ENCODE results near the gene SGTB.

SGTB gene

GRCh38 chr5:65728218-65728617, 6.3 kb upstream of the SGTB start:
- DNase-seq (ENCODE audit: low spot score), result no peak
- Histone ChIP-seq H3K27ac (replicated peaks; ENCODE audit: low read length) (no peak overlapping the region), H3K4ac (ENCODE audit: low read length) (no peak overlapping the region)

GRCh38 chr5:65727491-65728156, 5.7 kb upstream of the SGTB start:
- peaks cover 0 to under 1% of the 10 kb centered on the region in 2 donors for H3K4me1 ChIP-seq (ENCODE audit: control insufficient read depth in 2 of 2, insufficient read depth in 1 of 2, low read depth in 1 of 2, low read length in 2 of 2)
- H3K9ac ChIP-seq (ENCODE audit: low read depth, low read length, poor library complexity), result no peak overlapping the region
- no peaks in the 10 kb centered on the region for H3K27me3 ChIP-seq (ENCODE audit: control insufficient read depth in 3 of 3, insufficient read depth in 3 of 3, low read depth in 1 of 3, low read length in 3 of 3)
- H3K4me3 ChIP-seq (ENCODE audit: low read length in 2 of 2), result no peak overlapping the region
- H2AK5ac ChIP-seq (ENCODE audit: low read depth, low read length), result no peak overlapping the region
- H3K4ac ChIP-seq (ENCODE audit: low read length), result no peak overlapping the region
- H3K18ac ChIP-seq (ENCODE audit: low read length), result no peak overlapping the region
- no peak overlapping the region for H4K91ac ChIP-seq (ENCODE audit: low read depth, low read length, poor library complexity)
- H3K14ac ChIP-seq (ENCODE audit: low read length), result no peak overlapping the region
- no peak overlapping the region for H4K8ac ChIP-seq (ENCODE audit: low read depth, low read length)
- no peak overlapping the region for H3K27ac ChIP-seq (replicated peaks; ENCODE audit: low read length)
- H3K79me1 ChIP-seq (ENCODE audit: low read depth, low read length), result peaks cover 4% of the 10 kb centered on the region
- no peak overlapping the region for H3K23ac ChIP-seq (ENCODE audit: low read depth, low read length, poor library complexity)
- no CpG with 5 or more reads among the region's 7 CpGs for WGBS, 2 donors (ENCODE audit: extremely low coverage in 2 of 2, insufficient read length in 2 of 2, insufficient replicate concordance in 1 of 2)
- no peak overlapping the region for H2BK5ac ChIP-seq (ENCODE audit: low read length)
- no peak overlapping the region for H2AFZ ChIP-seq (ENCODE audit: low read length)
- H2BK120ac ChIP-seq (ENCODE audit: low read depth, low read length), result no peak overlapping the region
- peaks cover 0 to 11% of the 10 kb centered on the region in 2 donors for H3K9me3 ChIP-seq (replicated peaks in 1 of 2; ENCODE audit: control insufficient read depth in 2 of 2, insufficient read depth in 1 of 2, low read depth in 1 of 2, low read length in 2 of 2)
- no peak overlapping the region for H3K4me2 ChIP-seq (ENCODE audit: insufficient read depth, low read length, poor library complexity, severe bottlenecking)
- DNase-seq (ENCODE audit: low spot score), result no peak
- no peak overlapping the region for H2BK12ac ChIP-seq (ENCODE audit: low read length)
- H2BK15ac ChIP-seq (ENCODE audit: low read length), result no peak overlapping the region
- H3K36me3 ChIP-seq (replicated peaks in 1 of 2; ENCODE audit: control insufficient read depth in 2 of 2, insufficient read depth in 2 of 2, low read length in 2 of 2), result peaks cover 0 to 4% of the 10 kb centered on the region in 2 donors

More at GRCh38 chr5:65728218-65728617, 6.3 kb upstream of the SGTB start:
- H3K4me2 ChIP-seq (ENCODE audit: insufficient read depth, low read length, poor library complexity, severe bottlenecking), result no peak overlapping the region
- H2BK12ac ChIP-seq (ENCODE audit: low read length), result no peak overlapping the region
- no CpG with 5 or more reads among the region's 1 CpG for WGBS, 2 donors (ENCODE audit: extremely low coverage in 2 of 2, insufficient read length in 2 of 2, insufficient replicate concordance in 1 of 2)
- no peaks in the 10 kb centered on the region for H3K27me3 ChIP-seq (ENCODE audit: control insufficient read depth in 3 of 3, insufficient read depth in 3 of 3, low read depth in 1 of 3, low read length in 3 of 3)
- H4K8ac ChIP-seq (ENCODE audit: low read depth, low read length), result no peak overlapping the region
- peaks cover 4% of the 10 kb centered on the region for H3K79me1 ChIP-seq (ENCODE audit: low read depth, low read length)
- H2AK5ac ChIP-seq (ENCODE audit: low read depth, low read length), result no peak overlapping the region
- H2BK120ac ChIP-seq (ENCODE audit: low read depth, low read length), result no peak overlapping the region
- H2BK15ac ChIP-seq (ENCODE audit: low read length), result no peak overlapping the region
- no peak overlapping the region for H2AFZ ChIP-seq (ENCODE audit: low read length)
- no peak overlapping the region for H2BK5ac ChIP-seq (ENCODE audit: low read length)
- H3K4me3 ChIP-seq (ENCODE audit: low read length in 2 of 2), result no peak overlapping the region
- no peak overlapping the region for H3K23ac ChIP-seq (ENCODE audit: low read depth, low read length, poor library complexity)
- H3K18ac ChIP-seq (ENCODE audit: low read length), result no peak overlapping the region
- no peaks in the 10 kb centered on the region for H3K4me1 ChIP-seq (ENCODE audit: control insufficient read depth in 2 of 2, insufficient read depth in 1 of 2, low read depth in 1 of 2, low read length in 2 of 2)
- peaks cover 0 to 4% of the 10 kb centered on the region in 2 donors for H3K36me3 ChIP-seq (replicated peaks in 1 of 2; ENCODE audit: control insufficient read depth in 2 of 2, insufficient read depth in 2 of 2, low read length in 2 of 2)
- H3K9me3 ChIP-seq (replicated peaks in 1 of 2; ENCODE audit: control insufficient read depth in 2 of 2, insufficient read depth in 1 of 2, low read depth in 1 of 2, low read length in 2 of 2), result peaks cover 0 to 11% of the 10 kb centered on the region in 2 donors
- no peak overlapping the region for H4K91ac ChIP-seq (ENCODE audit: low read depth, low read length, poor library complexity)
- H3K14ac ChIP-seq (ENCODE audit: low read length), result no peak overlapping the region
- H3K9ac ChIP-seq (ENCODE audit: low read depth, low read length, poor library complexity), result no peak overlapping the region

- Histone ChIP-seq H3K18ac (ENCODE audit: low read length) (peak overlapping the region; percentile 80), H3K4ac (ENCODE audit: low read length) (peak overlapping the region; percentile 37), H3K27me3 (ENCODE audit: control insufficient read depth in 3 of 3, insufficient read depth in 3 of 3, low read depth in 1 of 3, low read length in 3 of 3) (no peaks in the 10 kb centered on the region), H2BK12ac (ENCODE audit: low read length) (no peak overlapping the region), H3K27ac (replicated peaks; ENCODE audit: low read length) (no peak overlapping the region), H3K9ac (ENCODE audit: low read depth, low read length, poor library complexity) (peak overlapping the region; percentile 91), H3K4me1 (ENCODE audit: control insufficient read depth in 2 of 2, insufficient read depth in 1 of 2, low read depth in 1 of 2, low read length in 2 of 2) (peaks cover 0 to 5% of the 10 kb centered on the region in 2 donors), H3K36me3 (replicated peaks in 1 of 2; ENCODE audit: control insufficient read depth in 2 of 2, insufficient read depth in 2 of 2, low read length in 2 of 2) (peaks cover 0 to 18% of the 10 kb centered on the region in 2 donors), H2AK5ac (ENCODE audit: low read depth, low read length) (peak overlapping the region; percentile 56), H3K4me2 (ENCODE audit: insufficient read depth, low read length, poor library complexity, severe bottlenecking) (peak overlapping the region; percentile 73), H2BK120ac (ENCODE audit: low read depth, low read length) (no peak overlapping the region), H3K79me1 (ENCODE audit: low read depth, low read length) (peaks cover 5% of the 10 kb centered on the region), H3K4me3 (ENCODE audit: low read length in 2 of 2) (peak overlapping the region; percentile 87 to 89), H4K8ac (ENCODE audit: low read depth, low read length) (peak overlapping the region; percentile 65), H2BK5ac (ENCODE audit: low read length) (peak overlapping the region; percentile 94), H3K9me3 (replicated peaks in 1 of 2; ENCODE audit: control insufficient read depth in 2 of 2, insufficient read depth in 1 of 2, low read depth in 1 of 2, low read length in 2 of 2) (no peaks in the 10 kb centered on the region), H3K23ac (ENCODE audit: low read depth, low read length, poor library complexity) (peak overlapping the region; percentile 85), H2BK15ac (ENCODE audit: low read length) (no peak overlapping the region), H2AFZ (ENCODE audit: low read length) (peak overlapping the region; percentile 100), H3K14ac (ENCODE audit: low read length) (no peak overlapping the region), H4K91ac (ENCODE audit: low read depth, low read length, poor library complexity) (no peak overlapping the region)
- no CpG with 5 or more reads among the region's 28 CpGs for WGBS, 2 donors (ENCODE audit: extremely low coverage in 2 of 2, insufficient read length in 2 of 2, insufficient replicate concordance in 1 of 2)
- DNase-seq (ENCODE audit: low spot score), result peak; percentile 40
Observed at GRCh38 chr5:65722575-65723403, 880 bp upstream of the SGTB start.

Measured in neuronal stem cell (in vitro differentiated cells).